A172 (cell line): Measurements from ENCODE around the gene CNNM4. TPM values are rescaled to one million over a fixed set of nuclear protein-coding genes. Genes with fewer than 3 reads are reported as not detected.
A peak's percentile ranks its signal among the peaks of the same experiment; 100 is the strongest.

Source experiments
- DNase-seq: peaks from one replicate; pipeline ENCODE4 v3.0.0-alpha.2; 2015; ENCODE audit warnings: low spot score
- total RNA-seq: library from RNA; depleted of rRNA; stranded (reverse); fragments of >200 nt; shearing (Covaris generic); gene quantifications from 2 replicates; pipeline ENCODE4 v1.2.3, GENCODE V29; 2014

The CNNM4 gene
- total RNA-seq, 1 experiment from 2014 or later: 4.4 TPM

- DNase-seq: no peak
These were observed 71.7 kb downstream of the CNNM4 start for GRCh38 chr2:96832408-96832753.

GRCh38 chr2:96832754-96833507 is 72.2 kb downstream of the CNNM4 start:
- DNase-seq: peak; percentile 82

GRCh38 chr2:96835830-96836229 is 75.1 kb downstream of the CNNM4 start:
- DNase-seq: no peak

GRCh38 chr2:96837575-96837974 is 76.9 kb downstream of the CNNM4 start:
- DNase-seq: no peak

GRCh38 chr2:96838345-96839292 is 77.9 kb downstream of the CNNM4 start:
- DNase-seq: no peak

- no peak for DNase-seq
These were observed 78.7 kb downstream of the CNNM4 start for GRCh38 chr2:96839293-96839874.

- DNase-seq: no peak
These were observed 79.5 kb downstream of the CNNM4 start for GRCh38 chr2:96839875-96840850.

GRCh38 chr2:96841701-96842495 is 81.2 kb downstream of the CNNM4 start:
- no peak for DNase-seq

GRCh38 chr2:96842600-96842999 is 81.9 kb downstream of the CNNM4 start:
- DNase-seq: no peak

GRCh38 chr2:96843538-96844268 is 83.0 kb downstream of the CNNM4 start, which contains the start of gene ANKRD23:
TSS of gene ANKRD23 (minus strand) at chr2:96844021. CDS start at chr2:96843992, 29 bp downstream.
- DNase-seq: no peak

- DNase-seq: no peak
These were observed 83.7 kb downstream of the CNNM4 start for GRCh38 chr2:96844405-96844808.

- no peak for DNase-seq
These were observed 86.1 kb downstream of the CNNM4 start for GRCh38 chr2:96846825-96847224.

- no peak for DNase-seq
These were observed 86.9 kb downstream of the CNNM4 start for GRCh38 chr2:96847586-96847985.

- no peak for DNase-seq
These were observed 87.6 kb downstream of the CNNM4 start for GRCh38 chr2:96848264-96848663.

GRCh38 chr2:96852667-96853066 is 92.0 kb downstream of the CNNM4 start:
- no peak for DNase-seq

GRCh38 chr2:96853321-96853720 is 92.6 kb downstream of the CNNM4 start:
- DNase-seq: no peak

GRCh38 chr2:96856776-96857666 is 96.3 kb downstream of the CNNM4 start:
- no peak for DNase-seq

GRCh38 chr2:96857667-96858372 is 97.1 kb downstream of the CNNM4 start, which contains the start of gene ANKRD39:
TSS of gene ANKRD39 (minus strand) at chr2:96858016. CDS start at chr2:96857987, 29 bp downstream.
- DNase-seq: peak; percentile 95
